K562 (cell line): ENCODE measurements around the gene TNN. TPM values are rescaled to one million over a fixed set of nuclear protein-coding genes. Genes with fewer than 3 reads are reported as not detected.

Source experiments
- ATAC-seq: fragments of 200-7000 bp; cut with Tn5 transposase; 3 replicates; pipeline ENCODE4 v1.9.1; 2020; ENCODE audit warnings: moderate library complexity
- BruUV-seq: library from RNA; stranded (reverse); fragments of 400-500 nt; replicated peaks from 2 replicates; lab custom pipeline; 2021; lab: Mats Ljungman, UMichigan
- CTCF ChIA-PET: fragments of 300-600 bp; formaldehyde crosslinking; extraction: SDS; loops from one replicate; lab custom pipeline; 2021; ENCODE audit warnings: low intra/inter-chr PET ratio; lab: Yijun Ruan, JAX
- POLR2A ChIA-PET: fragments of 300-600, 350-650 bp; sonication (Branson Sonifier 250); formaldehyde crosslinking; extraction: SDS; loops from one replicate; lab custom pipeline; 2021; ENCODE audit warnings: antibody characterized with exemption, inconsistent platforms; lab: Yijun Ruan, JAX
- DNase-seq, 4 experiments: peaks; one replicate each; pipeline versions ENCODE4 v3.0.0 to v3.0.0-alpha.2; 2011 to 2018; ENCODE audit warnings: low spot score in 3 of 4, mixed read lengths in 3 of 4; ENCODE audit errors: extremely low read depth in 1 of 4
- FAIRE-seq: peaks from 2 replicates; lab custom pipeline; 2011; peaks lifted over from hg19 to GRCh38; lab: Jason Lieb, UNC
- H2AFZ ChIP-seq: 2 replicates; pipeline ENCODE4 v1.6.0; 2011; ENCODE audit warnings: low read depth, low read length, control low read depth, inconsistent platforms
- H3K27ac ChIP-seq: fragments of 200-600 bp; 3 replicates; pipeline ENCODE4 v1.8.0; 2011; ENCODE audit warnings: low read depth, mild to moderate bottlenecking, control low read depth, inconsistent platforms, low read length, moderate library complexity, mixed read lengths; ENCODE audit errors: extremely low read depth
- H3K27me3 ChIP-seq, 2 experiments: fragments of 300-600 bp in 1 of 2; 2 replicates in 1 of 2; 3 replicates in 1 of 2; pipeline versions ENCODE4 v1.6.0 to v1.8.0; 2011; ENCODE audit warnings: inconsistent platforms in 2 of 2, low read length in 2 of 2, mild to moderate bottlenecking in 1 of 2, mixed read lengths in 1 of 2, moderate library complexity in 1 of 2; ENCODE audit not compliant: control insufficient read depth in 2 of 2, insufficient read depth in 2 of 2
- H3K36me3 ChIP-seq: fragments of 300-600 bp; 3 replicates; pipeline ENCODE4 v1.8.0; 2011; ENCODE audit warnings: mild to moderate bottlenecking, low read length, inconsistent platforms; ENCODE audit not compliant: control insufficient read depth, insufficient read depth
- H3K4me1 ChIP-seq, 2 experiments: fragments of 200-600 bp in 1 of 2; replicated peaks in 1 of 2; 2 replicates in 1 of 2; 3 replicates in 1 of 2; pipeline versions ENCODE4 v1.5.1 to v1.8.0; 2011; ENCODE audit warnings: inconsistent platforms in 2 of 2, low read length in 2 of 2, mild to moderate bottlenecking in 1 of 2, mixed read lengths in 1 of 2, moderate library complexity in 1 of 2; ENCODE audit not compliant: control insufficient read depth in 2 of 2, insufficient read depth in 2 of 2
- H3K4me2 ChIP-seq: 2 replicates; pipeline ENCODE4 v1.6.1; 2011; ENCODE audit warnings: low read length, control low read depth, inconsistent platforms, mixed read lengths; ENCODE audit not compliant: insufficient read depth
- H3K4me3 ChIP-seq: fragments of 200-600 bp; sonication (generic), shearing (Covaris generic); 2 replicates; pipeline ENCODE4 v1.5.1; 2016; ENCODE audit warnings: control low read depth, inconsistent platforms
- H3K79me2 ChIP-seq: fragments of 200-600 bp; 3 replicates; pipeline ENCODE4 v1.8.0; 2011; ENCODE audit warnings: low read length, inconsistent platforms; ENCODE audit not compliant: control insufficient read depth, insufficient read depth
- H3K9ac ChIP-seq, 2 experiments: 2 replicates each; pipeline versions ENCODE4 v1.6.0 to v1.6.1; 2011; ENCODE audit warnings: low read depth in 2 of 2, low read length in 2 of 2, control low read depth in 1 of 2, inconsistent platforms in 1 of 2, mild to moderate bottlenecking in 1 of 2, mixed read lengths in 1 of 2; ENCODE audit not compliant: insufficient read depth in 1 of 2
- H3K9me1 ChIP-seq: one replicate; pipeline ENCODE4 v1.6.0; 2011; ENCODE audit warnings: inconsistent platforms, mild to moderate bottlenecking, low read length, moderate library complexity; ENCODE audit not compliant: control insufficient read depth, insufficient read depth
- H3K9me3 ChIP-seq: replicated peaks from 2 replicates; pipeline ENCODE4 v1.5.1; 2011; ENCODE audit warnings: low read depth, low read length, inconsistent platforms; ENCODE audit not compliant: control insufficient read depth, insufficient read depth
- H4K20me1 ChIP-seq: replicated peaks from 2 replicates; pipeline ENCODE4 v1.6.1; 2011; ENCODE audit warnings: low read length, inconsistent platforms, mixed read lengths; ENCODE audit not compliant: control insufficient read depth, insufficient read depth
- CBX8 ChIP-seq: fragments of 200-600 bp; sonication (generic); IDR thresholded peaks from 2 replicates; pipeline ENCODE4 v1.6.1; 2012; ENCODE audit warnings: borderline replicate concordance, mixed run types, low read depth, mild to moderate bottlenecking, moderate library complexity, mixed read lengths, low read length, control low read depth, inconsistent platforms; ENCODE audit not compliant: poor library complexity, severe bottlenecking; ENCODE audit errors: extremely low read depth
- ELK1 ChIP-seq: sonication (generic); formaldehyde crosslinking; IDR thresholded peaks from 2 replicates; pipeline ENCODE4 v1.8.1; 2022; ENCODE audit warnings: missing genetic modification reagents
- ERF ChIP-seq: fragments of 450-650 bp; formaldehyde crosslinking; IDR thresholded peaks from 2 replicates; pipeline ENCODE4 v1.4.0; 2020; ENCODE audit warnings: mild to moderate bottlenecking, mixed read lengths
- GATAD2B ChIP-seq: fragments of 450-650 bp; IDR thresholded peaks from 2 replicates; pipeline ENCODE4 v1.6.1; 2017; ENCODE audit warnings: mild to moderate bottlenecking, borderline replicate concordance
- HDGF ChIP-seq: fragments of 450-650 bp; IDR thresholded peaks from 2 replicates; pipeline ENCODE4 v1.6.1; 2016
- SRSF7 ChIP-seq: fragments of 200-400 bp; formaldehyde crosslinking; optimal IDR thresholded peaks from 2 replicates; pipeline ENCODE3; 2017; ENCODE audit warnings: mild to moderate bottlenecking, low read depth, low read length
- ZBTB17 ChIP-seq: fragments of 450-650 bp; formaldehyde crosslinking; IDR thresholded peaks from 2 replicates; pipeline ENCODE4 v1.4.0; 2020; ENCODE audit warnings: mild to moderate bottlenecking
- ZNF644 ChIP-seq: fragments of 200-800 bp; sonication (Bioruptor generic); IDR thresholded peaks from 2 replicates; pipeline ENCODE4 v1.6.1; 2016; ENCODE audit warnings: low read depth, missing genetic modification characterization, missing compliant biosample characterization
- WGBS: fragments of 100-300 bp; shearing (Covaris generic); methylation state at CpG from one replicate; pipeline ENCODE4 v1.1.6; 2016; ENCODE audit warnings: low coverage, mixed read lengths; ENCODE audit not compliant: insufficient coverage; ENCODE audit errors: missing lambda C conversion rate; 5-methylcytosine and 5-hydroxymethylcytosine counted together
- in situ Hi-C: fragments of 300-500 bp; cut with MboI; formaldehyde crosslinking; loops from 4 replicates; pipeline ENCODE4 v1.15.0; 2018; ENCODE audit warnings: inconsistent platforms, mixed read lengths
- intact Hi-C: fragments of 100-400 bp; cut with micrococcal nuclease; formaldehyde crosslinking; loops from 2 replicates; pipeline ENCODE4 v1.14.2; 2022
- polyA plus RNA-seq, 8 experiments: library from polyadenylated mRNA; depleted of rRNA in 4 of 8; stranded (reverse) in 5 of 8; unstranded in 3 of 8; fragments of >200 nt; fragmentation: Nextera tagmentation in 2 of 8; fragmentation: Illumina TruSeq in 1 of 8; extraction: Ambion mirVana in 2 of 8; extraction: Trizol in 1 of 8; gene quantifications; 2 replicates each; pipeline versions ENCODE4 v1.2.1 to v1.2.3, GENCODE V29; 2011 to 2014; ENCODE audit warnings: inconsistent platforms in 1 of 8, missing spikeins in 1 of 8
- total RNA-seq, 7 experiments: library from RNA; depleted of rRNA in 6 of 7; stranded (reverse); fragments of >200 nt in 6 of 7; fragmentation: Illumina TruSeq in 2 of 7; extraction: Trizol in 2 of 7; gene quantifications; 2 replicates each; pipeline versions ENCODE4 v1.2.1 to v1.2.3, GENCODE V29; 2011 to 2021; ENCODE audit warnings: low replicate concordance in 1 of 7
- TF ChIP-seq, protein P1 (sequence below): IDR thresholded peaks from 2 replicates; pipeline ENCODE4 v1.6.1; 2014; ENCODE audit warnings: antibody characterized with exemption

The TNN gene
- total and polyA plus RNA-seq, 9 of the 15 experiments (the other 6 are each of a cell fraction or from before 2014, with no cell fraction given) = 0.01 to 0.09 (median 0.07) TPM; not detected in 4

GRCh38 chr1:175088525-175088951 is 20.9 kb downstream of the TNN start:
- ATAC-seq = no peak
- no peaks in the 10 kb centered on the region for H3K9me1 ChIP-seq
- 0% methylated on average over 3 of the region's 3 CpGs for WGBS
- POLR2A ChIA-PET = interaction anchor here (1.1 to 2.0 kb wide), 2 partner anchors 22 to 26 kb away, joined by 3 to 5 read pairs; no protein-coding TSS in a partner anchor
- CTCF ChIA-PET = no interaction called here
- H3K27me3 ChIP-seq = peaks cover 21 to 35% of the 10 kb centered on the region in 2 experiments; a peak in 4 of 5 replicates
- FAIRE-seq = no peak
- H3K4me3 ChIP-seq = no peak overlapping the region
- H2AFZ ChIP-seq = no peak overlapping the region
- no peak for DNase-seq
- H3K36me3 ChIP-seq = no peaks in the 10 kb centered on the region
- in situ Hi-C loops = no loop called here
- no peak overlapping the region for H3K27ac ChIP-seq
- no peaks in the 10 kb centered on the region for H4K20me1 ChIP-seq
- TF ChIP-seq CBX8 (no peak), ELK1 (no peak), ZNF644 (no peak), HDGF (no peak), GATAD2B (no peak), SRSF7 (no peak), ERF (CRISPR knock-in tag) (no peak), ZBTB17 (no peak)
- TF ChIP-seq, protein P1, sequence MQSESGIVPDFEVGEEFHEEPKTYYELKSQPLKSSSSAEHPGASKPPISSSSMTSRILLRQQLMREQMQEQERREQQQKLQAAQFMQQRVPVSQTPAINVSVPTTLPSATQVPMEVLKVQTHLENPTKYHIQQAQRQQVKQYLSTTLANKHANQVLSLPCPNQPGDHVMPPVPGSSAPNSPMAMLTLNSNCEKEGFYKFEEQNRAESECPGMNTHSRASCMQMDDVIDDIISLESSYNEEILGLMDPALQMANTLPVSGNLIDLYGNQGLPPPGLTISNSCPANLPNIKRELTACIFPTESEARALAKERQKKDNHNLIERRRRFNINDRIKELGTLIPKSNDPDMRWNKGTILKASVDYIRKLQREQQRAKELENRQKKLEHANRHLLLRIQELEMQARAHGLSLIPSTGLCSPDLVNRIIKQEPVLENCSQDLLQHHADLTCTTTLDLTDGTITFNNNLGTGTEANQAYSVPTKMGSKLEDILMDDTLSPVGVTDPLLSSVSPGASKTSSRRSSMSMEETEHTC = no peak
- H3K9me3 ChIP-seq = no peaks in the 10 kb centered on the region
- no peak overlapping the region for H3K9ac ChIP-seq
- no peak overlapping the region for H3K4me2 ChIP-seq
- H3K4me1 ChIP-seq = no peaks in the 10 kb centered on the region
- intact Hi-C loops = no loop called here
- no peaks in the 10 kb centered on the region for H3K79me2 ChIP-seq
- BruUV-seq = no TSS peak
